Activated CD8-positive, alpha-beta T cell treated with anti-CD3 and anti-CD28 coated beads, Interleukin-2, amount 10 ng/mL, durations not matched to agents 7 days and 5 days (primary cell): ENCODE measurements around the gene LENG8. TPM values are rescaled to one million over a fixed set of nuclear protein-coding genes. Genes with fewer than 3 reads are reported as not detected.

Experiments
- ATAC-seq: fragments of 150-1000 bp; cut with Tn5 transposase; one replicate; pipeline ENCODE4 v1.10.0; 2021; ENCODE audit warnings: moderate library complexity
- CTCF ChIA-PET: fragments of 350-600 bp; sonication (Branson Sonifier 250); formaldehyde crosslinking; loops from one replicate; lab custom pipeline; 2021; ENCODE audit warnings: antibody characterized with exemption; lab: Charles Lee
- POLR2A ChIA-PET: fragments of 350-600 bp; sonication (Branson Sonifier 250); formaldehyde crosslinking; loops from one replicate; lab custom pipeline; 2021; ENCODE audit warnings: antibody characterized with exemption; lab: Charles Lee
- DNase-seq: peaks from one replicate; pipeline ENCODE4 v3.0.0-alpha.2; 2020
- H3K27ac Mint-ChIP-seq: one replicate; pipeline ENCODE4 v1.8.0; 2021; ENCODE audit warnings: mild to moderate bottlenecking, mixed read lengths
- H3K27me3 Mint-ChIP-seq: one replicate; pipeline ENCODE4 v1.8.0; 2021; ENCODE audit warnings: low read depth, mixed read lengths
- H3K36me3 Mint-ChIP-seq: one replicate; pipeline ENCODE4 v1.8.0; 2021; ENCODE audit warnings: low read depth, mixed read lengths
- H3K4me1 Mint-ChIP-seq: one replicate; pipeline ENCODE4 v1.8.0; 2021; ENCODE audit warnings: low read depth, mixed read lengths
- H3K4me3 Mint-ChIP-seq: one replicate; pipeline ENCODE4 v1.8.0; 2021; ENCODE audit warnings: mild to moderate bottlenecking, mixed read lengths
- H3K9me3 Mint-ChIP-seq: one replicate; pipeline ENCODE4 v1.8.0; 2022; ENCODE audit warnings: mixed read lengths; ENCODE audit not compliant: insufficient read depth
- total RNA-seq, 2 experiments: library from RNA; stranded (reverse); gene quantifications; one replicate each; pipeline ENCODE4 v1.2.3, GENCODE V29; 2021

Gene LENG8
- total RNA-seq, 2 experiments from 2014 or later = 171 to 181 TPM

DNA sequence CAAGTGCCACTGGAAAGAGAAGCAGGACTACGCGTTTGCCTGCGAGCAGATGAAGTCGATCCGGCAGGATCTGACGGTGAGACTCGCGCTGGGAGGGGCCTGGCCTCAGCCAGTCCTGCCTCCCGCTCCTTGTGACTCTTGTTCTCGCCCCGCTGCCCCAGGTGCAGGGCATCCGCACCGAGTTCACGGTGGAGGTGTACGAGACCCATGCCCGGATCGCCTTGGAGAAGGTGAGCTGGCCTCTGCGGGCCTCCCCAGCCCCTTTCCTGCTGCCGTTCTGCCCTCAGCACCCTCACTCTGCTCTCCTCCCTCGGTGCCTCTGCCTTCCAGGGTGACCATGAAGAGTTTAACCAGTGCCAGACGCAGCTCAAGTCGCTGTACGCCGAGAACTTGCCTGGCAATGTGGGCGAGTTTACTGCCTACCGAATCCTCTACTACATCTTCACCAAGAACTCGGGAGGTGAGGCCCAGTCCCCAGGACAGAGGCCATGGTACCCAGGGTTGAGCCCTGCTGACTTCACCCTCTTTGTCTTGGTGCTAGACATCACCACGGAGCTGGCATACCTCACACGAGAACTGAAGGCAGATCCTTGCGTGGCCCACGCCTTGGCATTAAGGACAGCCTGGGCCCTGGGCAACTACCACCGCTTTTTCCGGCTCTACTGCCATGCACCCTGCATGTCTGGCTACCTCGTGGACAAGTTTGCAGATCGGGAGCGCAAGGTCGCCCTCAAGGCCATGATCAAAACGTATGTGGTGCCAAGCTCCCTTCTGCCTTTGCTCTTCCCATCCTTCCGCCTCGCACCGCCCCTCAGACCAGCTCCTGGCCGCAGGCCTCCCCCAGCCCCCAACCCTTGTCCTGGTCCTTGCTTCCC lies 9.0 kb downstream of the LENG8 start:
- DNase-seq (no peak), ATAC-seq (no peak)
- ChIA-PET POLR2A (interaction anchor here (2.9 kb wide), 1 partner anchor 9 kb away, joined by 15 read pairs; the partner anchor contains the start of gene LENG8), CTCF (no interaction called here)
- Mint-ChIP-seq H3K4me3 (no peak overlapping the region), H3K36me3 (peaks cover 71% of the 10 kb centered on the region), H3K27ac (peak overlapping the region; percentile 33), H3K27me3 (no peaks in the 10 kb centered on the region), H3K4me1 (peaks cover 29% of the 10 kb centered on the region), H3K9me3 (no peaks in the 10 kb centered on the region)

- Mint-ChIP-seq H3K9me3 (no peaks in the 10 kb centered on the region), H3K27ac (peak overlapping the region; percentile 33), H3K4me3 (no peak overlapping the region), H3K36me3 (peaks cover 64% of the 10 kb centered on the region), H3K4me1 (peaks cover 31% of the 10 kb centered on the region), H3K27me3 (no peaks in the 10 kb centered on the region)
- ChIA-PET POLR2A (interaction anchor here (2.9 kb wide), 1 partner anchor 10 kb away, joined by 15 read pairs; the partner anchor contains the start of gene LENG8), CTCF (no interaction called here)
- DNase-seq (no peak), ATAC-seq (no peak)
Observed at GRCh38 chr19:54458648-54459281, 9.8 kb downstream of the LENG8 start.

- H3K36me3 Mint-ChIP-seq = peaks cover 62% of the 10 kb centered on the region
- no peaks in the 10 kb centered on the region for H3K9me3 Mint-ChIP-seq
- CTCF ChIA-PET = no interaction called here
Observed at GRCh38 chr19:54459282-54460229, 10.6 kb downstream of the LENG8 start.

DNA sequence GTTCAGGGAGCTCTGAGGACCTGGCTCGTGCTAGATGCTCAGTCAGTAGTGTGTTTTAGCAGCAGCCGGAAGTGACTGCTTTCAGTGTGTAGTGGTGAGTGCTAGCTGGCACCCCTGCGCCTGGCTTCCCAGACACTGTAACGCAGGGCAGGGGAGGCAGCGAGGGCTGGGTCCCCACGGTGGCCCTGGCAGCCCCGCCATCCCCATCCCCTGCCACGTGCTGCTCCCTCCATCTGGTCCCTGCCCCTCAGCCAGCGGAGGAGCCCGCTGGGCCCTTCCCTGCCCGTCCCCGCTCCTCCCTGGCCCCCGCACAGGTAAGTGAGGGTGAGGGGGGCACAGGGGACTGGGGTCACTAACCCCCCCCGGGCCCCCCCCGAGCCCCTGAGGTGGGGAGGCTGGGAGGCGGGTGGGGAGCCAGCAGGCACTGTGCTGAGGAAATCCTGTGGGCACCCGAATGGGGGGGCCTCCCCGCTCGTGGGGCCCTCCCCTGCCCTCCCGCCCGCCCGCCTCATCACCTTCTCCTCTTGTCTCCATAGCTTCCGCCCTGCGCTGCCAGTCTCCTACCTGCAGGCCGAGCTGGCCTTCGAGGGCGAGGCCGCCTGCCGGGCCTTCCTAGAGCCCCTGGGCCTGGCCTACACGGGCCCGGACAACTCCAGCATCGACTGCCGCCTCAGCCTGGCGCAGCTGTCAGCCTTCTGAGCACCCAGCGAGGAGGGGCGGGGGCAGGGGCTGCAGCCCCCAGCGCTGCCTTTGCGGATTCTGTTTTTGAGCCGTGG lies 11.4 kb downstream of the LENG8 start:
- Mint-ChIP-seq H3K27ac (no peak overlapping the region), H3K4me1 (peaks cover 39% of the 10 kb centered on the region), H3K9me3 (no peaks in the 10 kb centered on the region), H3K27me3 (peaks cover 2% of the 10 kb centered on the region), H3K4me3 (no peak overlapping the region), H3K36me3 (peaks cover 56% of the 10 kb centered on the region)
- ATAC-seq (no peak), DNase-seq (no peak)
- CTCF ChIA-PET = no interaction called here
- POLR2A ChIA-PET = interaction anchor here (0.8 to 2.9 kb wide), 2 partner anchors 10 to 12 kb away, joined by 3 to 15 read pairs; partner anchors contain the start of gene LENG8

More at GRCh38 chr19:54459282-54460229, 10.6 kb downstream of the LENG8 start:
- Mint-ChIP-seq H3K4me3 (no peak overlapping the region), H3K27ac (peak overlapping the region; percentile 61), H3K4me1 (peaks cover 36% of the 10 kb centered on the region), H3K27me3 (no peaks in the 10 kb centered on the region)
- DNase-seq (no peak), ATAC-seq (no peak)
- POLR2A ChIA-PET = interaction anchor here (0.8 to 2.9 kb wide), 2 partner anchors 9 to 11 kb away, joined by 3 to 15 read pairs; partner anchors contain the start of gene LENG8

DNA sequence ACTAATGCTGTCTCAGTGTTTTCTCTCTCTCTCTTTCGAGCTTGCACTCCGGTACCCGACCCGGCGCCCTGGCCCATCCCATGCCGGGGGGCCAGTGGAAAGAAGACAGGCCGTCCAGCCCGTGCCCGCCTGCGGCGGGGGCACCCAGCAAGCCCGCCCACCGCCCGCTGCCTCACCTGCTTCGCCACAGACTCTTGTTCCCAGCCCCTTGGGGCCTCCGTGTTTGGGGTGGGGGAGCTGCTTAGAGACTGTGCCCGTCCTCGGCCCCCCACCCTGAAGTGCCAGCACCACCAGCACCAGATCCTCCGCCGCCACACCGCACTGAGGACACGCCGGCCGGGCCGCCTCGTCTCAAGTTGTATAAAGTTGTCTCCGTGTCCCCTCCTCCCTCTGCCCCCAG lies 12.2 kb downstream of the LENG8 start:
- DNase-seq (no peak), ATAC-seq (no peak)
- Mint-ChIP-seq H3K4me3 (no peak overlapping the region), H3K9me3 (no peaks in the 10 kb centered on the region), H3K4me1 (peaks cover 42% of the 10 kb centered on the region), H3K27me3 (peaks cover 7% of the 10 kb centered on the region), H3K27ac (peak overlapping the region; percentile 81), H3K36me3 (peaks cover 51% of the 10 kb centered on the region)
- POLR2A ChIA-PET = interaction anchor here (0.9 to 1.0 kb wide), 2 partner anchors 13 to 16 kb away, joined by 3 read pairs; no protein-coding TSS in a partner anchor
- CTCF ChIA-PET = no interaction called here

DNA sequence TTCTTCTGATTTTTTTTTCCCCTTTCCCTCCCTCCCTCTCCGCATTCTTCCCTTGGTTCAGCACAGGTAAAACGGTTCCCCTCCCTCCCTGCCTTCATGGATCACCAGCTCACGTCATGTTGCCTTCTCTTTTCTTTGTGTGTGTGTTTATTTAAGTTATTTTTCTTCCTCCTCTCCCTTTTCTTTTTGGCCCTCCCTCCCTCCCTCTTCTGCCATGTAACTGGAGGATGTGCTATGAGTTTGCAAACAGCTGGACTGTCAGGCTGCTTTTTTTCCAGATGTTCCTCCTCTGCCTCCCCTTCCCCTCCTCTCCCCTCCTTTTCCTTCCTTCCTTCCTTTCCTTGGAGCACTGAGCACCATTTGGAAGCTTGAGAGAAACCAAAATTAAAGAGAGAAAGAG lies 12.6 kb downstream of the LENG8 start:
- ChIA-PET CTCF (no interaction called here), POLR2A (interaction anchor here (0.9 to 1.0 kb wide), 3 partner anchors 8 to 16 kb away, joined by 3 to 4 read pairs (median 3); no protein-coding TSS in a partner anchor)
- H3K27me3 Mint-ChIP-seq = peaks cover 10% of the 10 kb centered on the region
- DNase-seq = no peak
- H3K4me1 Mint-ChIP-seq = peaks cover 42% of the 10 kb centered on the region
- H3K9me3 Mint-ChIP-seq = no peaks in the 10 kb centered on the region
- H3K4me3 Mint-ChIP-seq = peak overlapping the region; percentile 85
- ATAC-seq = no peak
- peaks cover 48% of the 10 kb centered on the region for H3K36me3 Mint-ChIP-seq
- H3K27ac Mint-ChIP-seq = peak overlapping the region; percentile 81

GRCh38 chr19:54462047-54462654 lies 13.2 kb downstream of the LENG8 start:
- no peak for DNase-seq
- Mint-ChIP-seq H3K4me3 (peak overlapping the region; percentile 85), H3K36me3 (peaks cover 46% of the 10 kb centered on the region), H3K27me3 (peaks cover 10% of the 10 kb centered on the region), H3K4me1 (peaks cover 42% of the 10 kb centered on the region), H3K9me3 (no peaks in the 10 kb centered on the region), H3K27ac (peak overlapping the region; percentile 88)
- CTCF ChIA-PET = interaction anchor here (0.8 kb wide), 1 partner anchor 11 kb away, joined by 3 read pairs; no protein-coding TSS in a partner anchor
- ATAC-seq = no peak
- POLR2A ChIA-PET = interaction anchor here (0.6 to 2.2 kb wide), 5 partner anchors 9 to 74 kb away, joined by 3 to 22 read pairs (median 3); partner anchors contain the start of gene LENG8

- ATAC-seq (peak; percentile 34), DNase-seq (peak; percentile 76)
- Mint-ChIP-seq H3K4me1 (peaks cover 42% of the 10 kb centered on the region), H3K36me3 (peaks cover 40% of the 10 kb centered on the region), H3K4me3 (peak overlapping the region; percentile 85), H3K27ac (peak overlapping the region; percentile 91), H3K27me3 (peaks cover 10% of the 10 kb centered on the region), H3K9me3 (no peaks in the 10 kb centered on the region)
- POLR2A ChIA-PET = interaction anchor here (0.6 to 2.2 kb wide), 4 partner anchors 10 to 75 kb away, joined by 3 to 22 read pairs (median 4); partner anchors contain the start of gene LENG8
- CTCF ChIA-PET = interaction anchor here (0.8 kb wide), 2 partner anchors 12 to 15 kb away, joined by 3 to 6 read pairs; no protein-coding TSS in a partner anchor
Observed at GRCh38 chr19:54462655-54463530, 13.9 kb downstream of the LENG8 start.

- ChIA-PET CTCF (interaction anchor here (0.8 kb wide), 1 partner anchor 15 kb away, joined by 6 read pairs; no protein-coding TSS in a partner anchor), POLR2A (interaction anchor here (0.6 to 2.2 kb wide), 5 partner anchors 10 to 44 kb away, joined by 3 to 22 read pairs (median 4); partner anchors contain the start of gene LENG8)
- Mint-ChIP-seq H3K4me1 (peaks cover 38% of the 10 kb centered on the region), H3K4me3 (peak within 1 kb of the TSS; percentile 85), H3K9me3 (no peaks in the 10 kb centered on the region), H3K36me3 (peaks cover 33% of the 10 kb centered on the region), H3K27ac (peak within 1 kb of the TSS; percentile 91), H3K27me3 (peaks cover 16% of the 10 kb centered on the region)
- ATAC-seq (peak; percentile 71), DNase-seq (peak; percentile 99)
Observed at GRCh38 chr19:54463531-54464043, 14.6 kb downstream of the LENG8 start, which contains the start of gene LENG9. Gene LENG9 (minus strand): TSS chr19:54463778. CDS start chr19:54463526, 252 bp downstream.
